K562 (cell line): ENCODE measurements around the gene GFOD2. TPM values are rescaled to one million over a fixed set of nuclear protein-coding genes. Genes with fewer than 3 reads are reported as not detected.

Experiments
- GATAD2B ChIP-seq: fragments of 450-650 bp; IDR thresholded peaks from 2 replicates; pipeline ENCODE4 v1.6.1; 2017; ENCODE audit warnings: mild to moderate bottlenecking, borderline replicate concordance
- KAT7 ChIP-seq: sonication (generic); formaldehyde crosslinking; IDR thresholded peaks from 2 replicates; pipeline ENCODE4 v1.8.0; 2022; ENCODE audit warnings: missing genetic modification reagents, mild to moderate bottlenecking, borderline replicate concordance
- KLF13 ChIP-seq: fragments of 450-650 bp; IDR thresholded peaks from 2 replicates; pipeline ENCODE4 v1.6.1; 2016; ENCODE audit warnings: missing genetic modification characterization, low read depth, mild to moderate bottlenecking, missing compliant biosample characterization, moderate library complexity, borderline replicate concordance
- NCOA6 ChIP-seq: fragments of 450-650 bp; IDR thresholded peaks from 2 replicates; pipeline ENCODE4 v1.6.1; 2017; ENCODE audit warnings: mild to moderate bottlenecking
- PHF8 ChIP-seq: fragments of 200-600 bp; sonication (generic); IDR thresholded peaks from 2 replicates; pipeline ENCODE4 v1.6.1; 2012; ENCODE audit warnings: mixed run types, mild to moderate bottlenecking, inconsistent platforms, low read length, moderate library complexity, borderline replicate concordance
- PTBP1 ChIP-seq: fragments of 200-400 bp; formaldehyde crosslinking; IDR thresholded peaks from 2 replicates; pipeline ENCODE4 v1.6.1; 2017; ENCODE audit warnings: low read depth, low read length
- RBFOX2 ChIP-seq: fragments of 200-400 bp; formaldehyde crosslinking; IDR thresholded peaks from 2 replicates; pipeline ENCODE4 v1.6.1; 2017; ENCODE audit warnings: low read depth, mild to moderate bottlenecking, low read length, moderate library complexity
- RBM22 ChIP-seq: fragments of 200-400 bp; formaldehyde crosslinking; IDR thresholded peaks from 2 replicates; pipeline ENCODE4 v1.6.1; 2018; ENCODE audit warnings: low read length, low read depth; ENCODE audit not compliant: poor library complexity, severe bottlenecking
- polyA plus RNA-seq, 8 experiments: library from polyadenylated mRNA; depleted of rRNA in 4 of 8; stranded (reverse) in 5 of 8; unstranded in 3 of 8; fragments of >200 nt; fragmentation: Nextera tagmentation in 2 of 8; fragmentation: Illumina TruSeq in 1 of 8; extraction: Ambion mirVana in 2 of 8; extraction: Trizol in 1 of 8; gene quantifications; 2 replicates each; pipeline versions ENCODE4 v1.2.1 to v1.2.3, GENCODE V29; 2011 to 2014; ENCODE audit warnings: inconsistent platforms in 1 of 8, missing spikeins in 1 of 8
- total RNA-seq, 7 experiments: library from RNA; depleted of rRNA in 6 of 7; stranded (reverse); fragments of >200 nt in 6 of 7; fragmentation: Illumina TruSeq in 2 of 7; extraction: Trizol in 2 of 7; gene quantifications; 2 replicates each; pipeline versions ENCODE4 v1.2.1 to v1.2.3, GENCODE V29; 2011 to 2021; ENCODE audit warnings: low replicate concordance in 1 of 7
- TF ChIP-seq, protein P1 (sequence below): sonication (generic); formaldehyde crosslinking; IDR thresholded peaks from 2 replicates; pipeline ENCODE4 v1.8.0; 2022; ENCODE audit warnings: mild to moderate bottlenecking, missing genetic modification reagents
- TF ChIP-seq, protein P2 (sequence below): fragments of 200-600 bp; sonication (generic); IDR thresholded peaks from one replicate; pipeline ENCODE4 v1.6.1; 2012; ENCODE audit warnings: mild to moderate bottlenecking, low read depth, low read length, inconsistent platforms

Gene GFOD2
- total and polyA plus RNA-seq, 9 of the 15 experiments (the other 6 are each of a cell fraction or from before 2014, with no cell fraction given), result 1.9 to 15.8 (median 11.1) TPM

- peak; percentile 66; the same call in 1 of the 2 replicates for TF ChIP-seq PHF8
- TF ChIP-seq KAT7 (CRISPR knock-in tag), result peak; percentile 50; the same call in 1 of the 2 replicates
- no peak for TF ChIP-seq KLF13
- TF ChIP-seq GATAD2B, result no peak
- TF ChIP-seq RBM22, result no peak
- TF ChIP-seq NCOA6, result peak; percentile 68; the same call in 1 of the 2 replicates
- TF ChIP-seq, protein P1, sequence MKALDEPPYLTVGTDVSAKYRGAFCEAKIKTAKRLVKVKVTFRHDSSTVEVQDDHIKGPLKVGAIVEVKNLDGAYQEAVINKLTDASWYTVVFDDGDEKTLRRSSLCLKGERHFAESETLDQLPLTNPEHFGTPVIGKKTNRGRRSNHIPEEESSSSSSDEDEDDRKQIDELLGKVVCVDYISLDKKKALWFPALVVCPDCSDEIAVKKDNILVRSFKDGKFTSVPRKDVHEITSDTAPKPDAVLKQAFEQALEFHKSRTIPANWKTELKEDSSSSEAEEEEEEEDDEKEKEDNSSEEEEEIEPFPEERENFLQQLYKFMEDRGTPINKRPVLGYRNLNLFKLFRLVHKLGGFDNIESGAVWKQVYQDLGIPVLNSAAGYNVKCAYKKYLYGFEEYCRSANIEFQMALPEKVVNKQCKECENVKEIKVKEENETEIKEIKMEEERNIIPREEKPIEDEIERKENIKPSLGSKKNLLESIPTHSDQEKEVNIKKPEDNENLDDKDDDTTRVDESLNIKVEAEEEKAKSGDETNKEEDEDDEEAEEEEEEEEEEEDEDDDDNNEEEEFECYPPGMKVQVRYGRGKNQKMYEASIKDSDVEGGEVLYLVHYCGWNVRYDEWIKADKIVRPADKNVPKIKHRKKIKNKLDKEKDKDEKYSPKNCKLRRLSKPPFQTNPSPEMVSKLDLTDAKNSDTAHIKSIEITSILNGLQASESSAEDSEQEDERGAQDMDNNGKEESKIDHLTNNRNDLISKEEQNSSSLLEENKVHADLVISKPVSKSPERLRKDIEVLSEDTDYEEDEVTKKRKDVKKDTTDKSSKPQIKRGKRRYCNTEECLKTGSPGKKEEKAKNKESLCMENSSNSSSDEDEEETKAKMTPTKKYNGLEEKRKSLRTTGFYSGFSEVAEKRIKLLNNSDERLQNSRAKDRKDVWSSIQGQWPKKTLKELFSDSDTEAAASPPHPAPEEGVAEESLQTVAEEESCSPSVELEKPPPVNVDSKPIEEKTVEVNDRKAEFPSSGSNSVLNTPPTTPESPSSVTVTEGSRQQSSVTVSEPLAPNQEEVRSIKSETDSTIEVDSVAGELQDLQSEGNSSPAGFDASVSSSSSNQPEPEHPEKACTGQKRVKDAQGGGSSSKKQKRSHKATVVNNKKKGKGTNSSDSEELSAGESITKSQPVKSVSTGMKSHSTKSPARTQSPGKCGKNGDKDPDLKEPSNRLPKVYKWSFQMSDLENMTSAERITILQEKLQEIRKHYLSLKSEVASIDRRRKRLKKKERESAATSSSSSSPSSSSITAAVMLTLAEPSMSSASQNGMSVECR, result peak; percentile 93
- TF ChIP-seq RBFOX2, result peak; percentile 69
- TF ChIP-seq, protein P2, sequence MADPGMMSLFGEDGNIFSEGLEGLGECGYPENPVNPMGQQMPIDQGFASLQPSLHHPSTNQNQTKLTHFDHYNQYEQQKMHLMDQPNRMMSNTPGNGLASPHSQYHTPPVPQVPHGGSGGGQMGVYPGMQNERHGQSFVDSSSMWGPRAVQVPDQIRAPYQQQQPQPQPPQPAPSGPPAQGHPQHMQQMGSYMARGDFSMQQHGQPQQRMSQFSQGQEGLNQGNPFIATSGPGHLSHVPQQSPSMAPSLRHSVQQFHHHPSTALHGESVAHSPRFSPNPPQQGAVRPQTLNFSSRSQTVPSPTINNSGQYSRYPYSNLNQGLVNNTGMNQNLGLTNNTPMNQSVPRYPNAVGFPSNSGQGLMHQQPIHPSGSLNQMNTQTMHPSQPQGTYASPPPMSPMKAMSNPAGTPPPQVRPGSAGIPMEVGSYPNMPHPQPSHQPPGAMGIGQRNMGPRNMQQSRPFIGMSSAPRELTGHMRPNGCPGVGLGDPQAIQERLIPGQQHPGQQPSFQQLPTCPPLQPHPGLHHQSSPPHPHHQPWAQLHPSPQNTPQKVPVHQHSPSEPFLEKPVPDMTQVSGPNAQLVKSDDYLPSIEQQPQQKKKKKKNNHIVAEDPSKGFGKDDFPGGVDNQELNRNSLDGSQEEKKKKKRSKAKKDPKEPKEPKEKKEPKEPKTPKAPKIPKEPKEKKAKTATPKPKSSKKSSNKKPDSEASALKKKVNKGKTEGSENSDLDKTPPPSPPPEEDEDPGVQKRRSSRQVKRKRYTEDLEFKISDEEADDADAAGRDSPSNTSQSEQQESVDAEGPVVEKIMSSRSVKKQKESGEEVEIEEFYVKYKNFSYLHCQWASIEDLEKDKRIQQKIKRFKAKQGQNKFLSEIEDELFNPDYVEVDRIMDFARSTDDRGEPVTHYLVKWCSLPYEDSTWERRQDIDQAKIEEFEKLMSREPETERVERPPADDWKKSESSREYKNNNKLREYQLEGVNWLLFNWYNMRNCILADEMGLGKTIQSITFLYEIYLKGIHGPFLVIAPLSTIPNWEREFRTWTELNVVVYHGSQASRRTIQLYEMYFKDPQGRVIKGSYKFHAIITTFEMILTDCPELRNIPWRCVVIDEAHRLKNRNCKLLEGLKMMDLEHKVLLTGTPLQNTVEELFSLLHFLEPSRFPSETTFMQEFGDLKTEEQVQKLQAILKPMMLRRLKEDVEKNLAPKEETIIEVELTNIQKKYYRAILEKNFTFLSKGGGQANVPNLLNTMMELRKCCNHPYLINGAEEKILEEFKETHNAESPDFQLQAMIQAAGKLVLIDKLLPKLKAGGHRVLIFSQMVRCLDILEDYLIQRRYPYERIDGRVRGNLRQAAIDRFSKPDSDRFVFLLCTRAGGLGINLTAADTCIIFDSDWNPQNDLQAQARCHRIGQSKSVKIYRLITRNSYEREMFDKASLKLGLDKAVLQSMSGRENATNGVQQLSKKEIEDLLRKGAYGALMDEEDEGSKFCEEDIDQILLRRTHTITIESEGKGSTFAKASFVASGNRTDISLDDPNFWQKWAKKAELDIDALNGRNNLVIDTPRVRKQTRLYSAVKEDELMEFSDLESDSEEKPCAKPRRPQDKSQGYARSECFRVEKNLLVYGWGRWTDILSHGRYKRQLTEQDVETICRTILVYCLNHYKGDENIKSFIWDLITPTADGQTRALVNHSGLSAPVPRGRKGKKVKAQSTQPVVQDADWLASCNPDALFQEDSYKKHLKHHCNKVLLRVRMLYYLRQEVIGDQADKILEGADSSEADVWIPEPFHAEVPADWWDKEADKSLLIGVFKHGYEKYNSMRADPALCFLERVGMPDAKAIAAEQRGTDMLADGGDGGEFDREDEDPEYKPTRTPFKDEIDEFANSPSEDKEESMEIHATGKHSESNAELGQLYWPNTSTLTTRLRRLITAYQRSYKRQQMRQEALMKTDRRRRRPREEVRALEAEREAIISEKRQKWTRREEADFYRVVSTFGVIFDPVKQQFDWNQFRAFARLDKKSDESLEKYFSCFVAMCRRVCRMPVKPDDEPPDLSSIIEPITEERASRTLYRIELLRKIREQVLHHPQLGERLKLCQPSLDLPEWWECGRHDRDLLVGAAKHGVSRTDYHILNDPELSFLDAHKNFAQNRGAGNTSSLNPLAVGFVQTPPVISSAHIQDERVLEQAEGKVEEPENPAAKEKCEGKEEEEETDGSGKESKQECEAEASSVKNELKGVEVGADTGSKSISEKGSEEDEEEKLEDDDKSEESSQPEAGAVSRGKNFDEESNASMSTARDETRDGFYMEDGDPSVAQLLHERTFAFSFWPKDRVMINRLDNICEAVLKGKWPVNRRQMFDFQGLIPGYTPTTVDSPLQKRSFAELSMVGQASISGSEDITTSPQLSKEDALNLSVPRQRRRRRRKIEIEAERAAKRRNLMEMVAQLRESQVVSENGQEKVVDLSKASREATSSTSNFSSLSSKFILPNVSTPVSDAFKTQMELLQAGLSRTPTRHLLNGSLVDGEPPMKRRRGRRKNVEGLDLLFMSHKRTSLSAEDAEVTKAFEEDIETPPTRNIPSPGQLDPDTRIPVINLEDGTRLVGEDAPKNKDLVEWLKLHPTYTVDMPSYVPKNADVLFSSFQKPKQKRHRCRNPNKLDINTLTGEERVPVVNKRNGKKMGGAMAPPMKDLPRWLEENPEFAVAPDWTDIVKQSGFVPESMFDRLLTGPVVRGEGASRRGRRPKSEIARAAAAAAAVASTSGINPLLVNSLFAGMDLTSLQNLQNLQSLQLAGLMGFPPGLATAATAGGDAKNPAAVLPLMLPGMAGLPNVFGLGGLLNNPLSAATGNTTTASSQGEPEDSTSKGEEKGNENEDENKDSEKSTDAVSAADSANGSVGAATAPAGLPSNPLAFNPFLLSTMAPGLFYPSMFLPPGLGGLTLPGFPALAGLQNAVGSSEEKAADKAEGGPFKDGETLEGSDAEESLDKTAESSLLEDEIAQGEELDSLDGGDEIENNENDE, result no peak
- no peak for TF ChIP-seq PTBP1
Measured at GRCh38 chr16:67666559-67667452, 52.3 kb downstream of the GFOD2 start, which contains the start of the genes C16orf86 and ENKD1 (continued).
